HEK293 (cell line): ENCODE measurements around the gene RAB13.

Experiments used
- CTCF ChIA-PET: fragments of 350-600 bp; formaldehyde crosslinking; extraction: SDS; loops from one replicate; lab custom pipeline; 2021; ENCODE audit warnings: antibody characterized with exemption; lab: Yijun Ruan, JAX
- POLR2A ChIA-PET: fragments of 300-600 bp; formaldehyde crosslinking; extraction: SDS; loops from one replicate; lab custom pipeline; 2020; ENCODE audit warnings: antibody characterized with exemption, inconsistent platforms; lab: Yijun Ruan, JAX
- H3K27ac ChIP-seq: fragments of 200-500 bp; sonication (Bioruptor generic); 2 replicates; pipeline ENCODE4 v1.5.1; 2014; ENCODE audit warnings: low read depth, low read length, control low read depth, inconsistent platforms; ENCODE audit errors: extremely low read depth
- H3K36me3 ChIP-seq, 2 experiments: fragments of 200-500 bp in 1 of 2; sonication (Bioruptor generic) in 1 of 2; 1 replicate in 1 of 2; 2 replicates in 1 of 2; pipeline ENCODE4 v1.5.1; 2014 to 2017; ENCODE audit warnings: inconsistent platforms in 2 of 2, low read length in 2 of 2; ENCODE audit not compliant: control insufficient read depth in 2 of 2, insufficient read depth in 1 of 2
- H3K4me1 ChIP-seq: fragments of 200-500 bp; sonication (Bioruptor generic); 2 replicates; pipeline ENCODE4 v1.5.1; 2014; ENCODE audit warnings: mild to moderate bottlenecking, low read length, inconsistent platforms; ENCODE audit not compliant: control insufficient read depth, insufficient read depth
- H3K4me3 ChIP-seq: 2 replicates; pipeline ENCODE4 v1.5.1; 2011; ENCODE audit warnings: low read depth, mild to moderate bottlenecking, control low read depth, low read length, moderate library complexity
- H3K9me3 ChIP-seq: fragments of 200-500 bp; sonication (Bioruptor generic); 2 replicates; pipeline ENCODE4 v1.5.1; 2014; ENCODE audit warnings: low read depth, low read length, inconsistent platforms; ENCODE audit not compliant: control insufficient read depth, insufficient read depth
- HOXA7 ChIP-seq: sonication (generic); formaldehyde crosslinking; IDR thresholded peaks from 2 replicates; pipeline ENCODE4 v1.8.1; 2022; ENCODE audit warnings: missing genetic modification reagents, borderline replicate concordance
- KLF1 ChIP-seq: fragments of 450-650 bp; formaldehyde crosslinking; IDR thresholded peaks from 2 replicates; pipeline ENCODE4 v1.5.1; 2016; ENCODE audit warnings: missing biosample characterization, missing genetic modification characterization
- KLF16 ChIP-seq: fragments of 450-650 bp; formaldehyde crosslinking; IDR thresholded peaks from 2 replicates; pipeline ENCODE4 v1.5.1; 2017; ENCODE audit warnings: missing biosample characterization, missing genetic modification characterization
- PRDM4 ChIP-seq: fragments of 450-650 bp; formaldehyde crosslinking; IDR thresholded peaks from 2 replicates; pipeline ENCODE4 v1.5.1; 2017; ENCODE audit warnings: missing biosample characterization, missing genetic modification characterization
- SCRT2 ChIP-seq: fragments of 450-650 bp; formaldehyde crosslinking; IDR thresholded peaks from 2 replicates; pipeline ENCODE4 v1.5.1; 2016; ENCODE audit warnings: missing biosample characterization, missing genetic modification characterization
- TSHZ1 ChIP-seq: fragments of 450-650 bp; formaldehyde crosslinking; IDR thresholded peaks from 2 replicates; pipeline ENCODE4 v1.5.1; 2016; ENCODE audit warnings: missing biosample characterization, missing genetic modification characterization, borderline replicate concordance
- YY1 ChIP-seq: fragments of 450-650 bp; formaldehyde crosslinking; IDR thresholded peaks from 2 replicates; pipeline ENCODE4 v1.5.1; 2018; ENCODE audit warnings: missing biosample characterization, missing genetic modification characterization
- ZFHX2 ChIP-seq: fragments of 450-650 bp; formaldehyde crosslinking; conservative IDR thresholded peaks from 2 replicates; pipeline ENCODE4 v1.5.1; 2016; ENCODE audit warnings: missing biosample characterization, missing genetic modification characterization
- ZNF114 ChIP-seq: fragments of 450-650 bp; formaldehyde crosslinking; IDR thresholded peaks from 2 replicates; pipeline ENCODE4 v1.5.0; 2017; ENCODE audit warnings: missing biosample characterization, missing genetic modification characterization
- ZNF221 ChIP-seq: fragments of 450-650 bp; formaldehyde crosslinking; IDR thresholded peaks from 2 replicates; pipeline ENCODE4 v1.5.1; 2017; ENCODE audit warnings: missing biosample characterization, missing genetic modification characterization, borderline replicate concordance
- ZNF26 ChIP-seq: fragments of 450-650 bp; formaldehyde crosslinking; IDR thresholded peaks from 2 replicates; pipeline ENCODE4 v1.5.1; 2016; ENCODE audit warnings: missing biosample characterization, missing genetic modification characterization
- ZNF280C ChIP-seq: fragments of 450-650 bp; formaldehyde crosslinking; IDR thresholded peaks from 2 replicates; pipeline ENCODE4 v1.5.1; 2016; ENCODE audit warnings: missing biosample characterization, missing genetic modification characterization
- ZNF433 ChIP-seq: fragments of 450-650 bp; formaldehyde crosslinking; IDR thresholded peaks from 2 replicates; pipeline ENCODE4 v1.5.1; 2016; ENCODE audit warnings: missing biosample characterization, missing genetic modification characterization, low read depth
- ZNF513 ChIP-seq: fragments of 450-650 bp; IDR thresholded peaks from 2 replicates; pipeline ENCODE4 v1.5.1; 2018; ENCODE audit warnings: missing biosample characterization, missing genetic modification characterization
- ZNF585B ChIP-seq: fragments of 450-650 bp; formaldehyde crosslinking; IDR thresholded peaks from 2 replicates; pipeline ENCODE4 v1.5.1; 2016; ENCODE audit warnings: missing biosample characterization, missing genetic modification characterization
- ZSCAN4 ChIP-seq: fragments of 450-650 bp; formaldehyde crosslinking; IDR thresholded peaks from 2 replicates; pipeline ENCODE4 v1.5.1; 2017; ENCODE audit warnings: missing biosample characterization, missing genetic modification characterization
- ZSCAN5A ChIP-seq: fragments of 450-650 bp; formaldehyde crosslinking; IDR thresholded peaks from 2 replicates; pipeline ENCODE4 v1.5.1; 2016; ENCODE audit warnings: missing biosample characterization, missing genetic modification characterization
- ZXDB ChIP-seq: fragments of 450-650 bp; formaldehyde crosslinking; IDR thresholded peaks from 2 replicates; pipeline ENCODE4 v1.5.1; 2016; ENCODE audit warnings: missing biosample characterization, missing genetic modification characterization

Gene RAB13

GRCh38 chr1:153968972-153969371, 17.2 kb downstream of the RAB13 start:
- H3K36me3 ChIP-seq, result peaks cover 0 to 20% of the 10 kb centered on the region in 2 experiments; a peak in 2 of 3 replicates
- no peak overlapping the region for H3K4me3 ChIP-seq
- ChIA-PET POLR2A (interaction anchor here (3.4 to 5.2 kb wide), 2 partner anchors 8 to 22 kb away, joined by 50 to 137 read pairs; partner anchors contain the start of genes JTB and RPS27), CTCF (interaction anchor here (0.5 to 3.1 kb wide), 5 partner anchors 8 to 612 kb away, joined by 3 to 19 read pairs (median 5); partner anchors contain the start of genes JTB and RAB13)
- no peak for TF ChIP-seq SCRT2 (tag by site-specific recombination)
- TF ChIP-seq ZNF114 (tag by site-specific recombination), result no peak
- no peak for TF ChIP-seq PRDM4 (tag by site-specific recombination)
- TF ChIP-seq KLF16 (tag by site-specific recombination), result no peak
- no peak for TF ChIP-seq ZNF221
- TF ChIP-seq KLF1 (tag by site-specific recombination), result no peak
- TF ChIP-seq ZNF585B (tag by site-specific recombination), result no peak
- TF ChIP-seq TSHZ1 (tag by site-specific recombination), result no peak
- no peak for TF ChIP-seq ZNF513
- TF ChIP-seq ZSCAN5A (tag by site-specific recombination), result no peak
- no peak for TF ChIP-seq ZNF280C (tag by site-specific recombination)
- no peak for TF ChIP-seq YY1 (tag by site-specific recombination)
- no peak for TF ChIP-seq ZFHX2 (tag by site-specific recombination)
- TF ChIP-seq ZXDB, result no peak
- no peak for TF ChIP-seq ZSCAN4 (tag by site-specific recombination)
- TF ChIP-seq ZNF433, result no peak
- TF ChIP-seq ZNF26 (tag by site-specific recombination), result no peak
- no peak for TF ChIP-seq HOXA7 (CRISPR knock-in tag)
- H3K9me3 ChIP-seq, result no peaks in the 10 kb centered on the region
- H3K4me1 ChIP-seq, result no peaks in the 10 kb centered on the region; the same call in 1 of the 2 replicates
- H3K27ac ChIP-seq, result no peak overlapping the region
